Stimulated activated naive B cell treated with anti-CD40 and anti-IgM and Interleukin-4, amounts not matched to agents 10 μg/mL and 1 μg/mL and 100 μg/mL, for 72 hours (primary cell): ENCODE results near the gene UNC93B1.
A peak's percentile ranks its signal among the peaks of the same experiment; 100 is the strongest.

Experiments
- ATAC-seq, 2 donors: fragments of 150-1000 bp; cut with Tn5 transposase; replicated peaks; 2 replicates each; pipeline ENCODE4 v1.10.0; 2021; ENCODE audit warnings: moderate library complexity in 1 of 2
- DNase-seq: peaks from one replicate; pipeline ENCODE4 v3.0.0; 2021
- H3K27ac Mint-ChIP-seq: one replicate; pipeline ENCODE4 v1.8.0; 2022; ENCODE audit warnings: mild to moderate bottlenecking, mixed read lengths
- H3K27me3 Mint-ChIP-seq, 2 donors: one replicate each; pipeline ENCODE4 v1.8.0; 2022; ENCODE audit warnings: mixed read lengths in 2 of 2
- H3K36me3 Mint-ChIP-seq, 2 donors: one replicate each; pipeline ENCODE4 v1.8.0; 2022; ENCODE audit warnings: mixed read lengths in 2 of 2, mild to moderate bottlenecking in 1 of 2
- H3K4me1 Mint-ChIP-seq, 2 donors: one replicate each; pipeline ENCODE4 v1.8.0; 2022; ENCODE audit warnings: mixed read lengths in 2 of 2, mild to moderate bottlenecking in 1 of 2
- H3K4me3 Mint-ChIP-seq, 2 donors: one replicate each; pipeline ENCODE4 v1.8.0; 2022; ENCODE audit warnings: mild to moderate bottlenecking in 2 of 2, mixed read lengths in 2 of 2, moderate library complexity in 1 of 2
- H3K9me3 Mint-ChIP-seq, 2 donors: one replicate each; pipeline ENCODE4 v1.8.0; 2022; ENCODE audit warnings: mixed read lengths in 2 of 2, mild to moderate bottlenecking in 1 of 2

UNC93B1 gene

GRCh38 chr11:68021167-68021787 is 17.4 kb upstream of the UNC93B1 start:
- DNase-seq: no peak
- Mint-ChIP-seq H3K9me3 (no peaks in the 10 kb centered on the region), H3K36me3 (peaks cover 5 to 15% of the 10 kb centered on the region in 2 donors), H3K4me1 (peaks cover 7 to 12% of the 10 kb centered on the region in 2 donors), H3K27ac (no peak overlapping the region), H3K27me3 (no peaks in the 10 kb centered on the region), H3K4me3 (no peak overlapping the region)
- ATAC-seq: no peak

GRCh38 chr11:68020575-68020974 is 16.7 kb upstream of the UNC93B1 start:
- peaks cover 4 to 9% of the 10 kb centered on the region in 2 donors for H3K36me3 Mint-ChIP-seq

GRCh38 chr11:68019486-68019885 is 15.6 kb upstream of the UNC93B1 start:
- H3K27ac Mint-ChIP-seq: no peak overlapping the region
- no peaks in the 10 kb centered on the region for H3K27me3 Mint-ChIP-seq
- no peak for DNase-seq
- no peaks in the 10 kb centered on the region for H3K4me1 Mint-ChIP-seq
- no peaks in the 10 kb centered on the region for H3K9me3 Mint-ChIP-seq
- no peaks in the 10 kb centered on the region for H3K36me3 Mint-ChIP-seq
- no peak for ATAC-seq
- H3K4me3 Mint-ChIP-seq: no peak overlapping the region

More at GRCh38 chr11:68020575-68020974, 16.7 kb upstream of the UNC93B1 start:
- H3K27ac Mint-ChIP-seq: no peak overlapping the region
- ATAC-seq (no peak), DNase-seq (no peak)
- no peak overlapping the region for H3K4me3 Mint-ChIP-seq
- H3K27me3 Mint-ChIP-seq: no peaks in the 10 kb centered on the region
- no peaks in the 10 kb centered on the region for H3K9me3 Mint-ChIP-seq
- peaks cover 6 to 7% of the 10 kb centered on the region in 2 donors for H3K4me1 Mint-ChIP-seq

- Mint-ChIP-seq H3K27ac (no peak overlapping the region), H3K9me3 (no peaks in the 10 kb centered on the region), H3K36me3 (no peaks in the 10 kb centered on the region), H3K4me1 (no peaks in the 10 kb centered on the region), H3K4me3 (no peak overlapping the region), H3K27me3 (no peaks in the 10 kb centered on the region)
- no peak for ATAC-seq
- no peak for DNase-seq
These were observed 14.9 kb upstream of the UNC93B1 start for GRCh38 chr11:68018730-68019190.

- H3K27me3 Mint-ChIP-seq: no peaks in the 10 kb centered on the region
- ATAC-seq: no peak
- H3K36me3 Mint-ChIP-seq: no peaks in the 10 kb centered on the region
- no peaks in the 10 kb centered on the region for H3K9me3 Mint-ChIP-seq
- H3K4me3 Mint-ChIP-seq: no peak overlapping the region
- DNase-seq: no peak
- H3K4me1 Mint-ChIP-seq: no peaks in the 10 kb centered on the region
- peak overlapping the region; percentile 37 for H3K27ac Mint-ChIP-seq
These were observed 14.3 kb upstream of the UNC93B1 start for GRCh38 chr11:68017980-68018729.

- no peaks in the 10 kb centered on the region for H3K27me3 Mint-ChIP-seq
- ATAC-seq (no peak), DNase-seq (no peak)
- no peak overlapping the region for H3K4me3 Mint-ChIP-seq
- H3K27ac Mint-ChIP-seq: no peak overlapping the region
- H3K36me3 Mint-ChIP-seq: no peaks in the 10 kb centered on the region
- no peaks in the 10 kb centered on the region for H3K4me1 Mint-ChIP-seq
- H3K9me3 Mint-ChIP-seq: no peaks in the 10 kb centered on the region
These were observed 13.3 kb upstream of the UNC93B1 start for GRCh38 chr11:68016904-68017817.

GRCh38 chr11:68016161-68016903 is 12.4 kb upstream of the UNC93B1 start:
- DNase-seq (no peak), ATAC-seq (no peak)
- peaks cover 3 to 5% of the 10 kb centered on the region in 2 donors for H3K4me1 Mint-ChIP-seq
- no peak overlapping the region for H3K4me3 Mint-ChIP-seq
- no peaks in the 10 kb centered on the region for H3K27me3 Mint-ChIP-seq
- H3K36me3 Mint-ChIP-seq: no peaks in the 10 kb centered on the region
- no peaks in the 10 kb centered on the region for H3K9me3 Mint-ChIP-seq
- H3K27ac Mint-ChIP-seq: no peak overlapping the region

- no peak overlapping the region for H3K4me3 Mint-ChIP-seq
- H3K27ac Mint-ChIP-seq: no peak overlapping the region
- ATAC-seq: no peak
- H3K4me1 Mint-ChIP-seq: peaks cover 6 to 14% of the 10 kb centered on the region in 2 donors
- no peak for DNase-seq
- H3K36me3 Mint-ChIP-seq: no peaks in the 10 kb centered on the region
- H3K27me3 Mint-ChIP-seq: no peaks in the 10 kb centered on the region
- no peaks in the 10 kb centered on the region for H3K9me3 Mint-ChIP-seq
These were observed 11.6 kb upstream of the UNC93B1 start for GRCh38 chr11:68015467-68015866.

GRCh38 chr11:68014947-68015447 is 11.1 kb upstream of the UNC93B1 start:
- Mint-ChIP-seq H3K27me3 (no peaks in the 10 kb centered on the region), H3K4me3 (no peak overlapping the region), H3K36me3 (no peaks in the 10 kb centered on the region), H3K9me3 (no peaks in the 10 kb centered on the region), H3K4me1 (peaks cover 10 to 18% of the 10 kb centered on the region in 2 donors), H3K27ac (no peak overlapping the region)
- ATAC-seq: no peak
- DNase-seq: no peak

- Mint-ChIP-seq H3K9me3 (no peaks in the 10 kb centered on the region), H3K4me1 (peaks cover 15 to 25% of the 10 kb centered on the region in 2 donors), H3K27ac (no peak overlapping the region), H3K36me3 (no peaks in the 10 kb centered on the region), H3K27me3 (no peaks in the 10 kb centered on the region), H3K4me3 (no peak overlapping the region)
- DNase-seq (no peak), ATAC-seq (no peak)
These were observed 10.5 kb upstream of the UNC93B1 start for GRCh38 chr11:68014157-68014946.

GRCh38 chr11:68013611-68014156 is 9.8 kb upstream of the UNC93B1 start:
- Mint-ChIP-seq H3K9me3 (no peaks in the 10 kb centered on the region), H3K27ac (no peak overlapping the region), H3K36me3 (no peaks in the 10 kb centered on the region), H3K4me1 (peaks cover 22 to 32% of the 10 kb centered on the region in 2 donors), H3K4me3 (no peak overlapping the region), H3K27me3 (no peaks in the 10 kb centered on the region)
- ATAC-seq (no peak), DNase-seq (no peak)

GRCh38 chr11:68012843-68013610 is 9.1 kb upstream of the UNC93B1 start:
- H3K4me1 Mint-ChIP-seq: peaks cover 25 to 34% of the 10 kb centered on the region in 2 donors
- no peak for DNase-seq
- no peaks in the 10 kb centered on the region for H3K36me3 Mint-ChIP-seq
- H3K4me3 Mint-ChIP-seq: no peak overlapping the region
- no peak overlapping the region for H3K27ac Mint-ChIP-seq
- ATAC-seq: no peak
- H3K9me3 Mint-ChIP-seq: no peaks in the 10 kb centered on the region
- no peaks in the 10 kb centered on the region for H3K27me3 Mint-ChIP-seq
